Measurements from ENCODE around the gene THRA.

The THRA gene

DNA sequence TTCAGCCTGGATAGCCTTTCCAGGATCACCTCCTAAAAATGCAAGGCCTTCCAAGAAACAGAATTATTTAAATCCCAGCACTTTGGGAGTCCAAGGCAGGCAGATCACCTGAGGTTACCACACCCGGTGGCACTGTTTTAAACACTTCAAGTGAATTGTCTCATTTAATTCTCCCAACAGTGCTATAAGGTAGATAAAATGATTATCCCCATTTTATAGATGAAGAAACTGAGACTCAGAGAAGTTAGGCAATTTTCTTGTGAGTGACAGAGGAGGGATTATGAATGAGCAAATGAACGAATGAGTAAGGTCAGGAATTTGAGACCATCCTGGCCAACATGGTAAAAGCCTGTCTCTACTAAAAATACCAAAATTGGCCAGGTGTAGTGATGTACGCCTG, 16.8 kb downstream of the THRA start:
- no peak for DNase-seq (ENCODE audit: low read depth in 2 of 2, low spot score in 1 of 2)

DNA sequence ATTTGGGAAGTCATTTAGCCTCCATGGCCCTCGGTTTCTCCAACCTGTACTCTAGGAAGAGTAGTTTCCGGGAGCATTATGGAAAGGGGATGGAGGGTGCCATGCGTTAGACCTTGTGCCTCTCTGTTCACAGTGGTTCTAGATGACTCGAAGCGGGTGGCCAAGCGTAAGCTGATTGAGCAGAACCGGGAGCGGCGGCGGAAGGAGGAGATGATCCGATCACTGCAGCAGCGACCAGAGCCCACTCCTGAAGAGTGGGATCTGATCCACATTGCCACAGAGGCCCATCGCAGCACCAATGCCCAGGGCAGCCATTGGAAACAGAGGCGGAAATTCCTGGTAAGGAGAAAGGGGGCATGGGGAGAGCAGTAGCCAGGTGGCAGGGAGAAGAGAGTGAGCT, 21.7 kb downstream of the THRA start:
- no peak for DNase-seq (ENCODE audit: low read depth in 2 of 2, low spot score in 1 of 2)

GRCh38 chr17:40086150-40087044, 23.6 kb downstream of the THRA start:
- DNase-seq (ENCODE audit: low read depth in 2 of 2, low spot score in 1 of 2), result peak in 1 of 2 donors; percentile 47

DNA sequence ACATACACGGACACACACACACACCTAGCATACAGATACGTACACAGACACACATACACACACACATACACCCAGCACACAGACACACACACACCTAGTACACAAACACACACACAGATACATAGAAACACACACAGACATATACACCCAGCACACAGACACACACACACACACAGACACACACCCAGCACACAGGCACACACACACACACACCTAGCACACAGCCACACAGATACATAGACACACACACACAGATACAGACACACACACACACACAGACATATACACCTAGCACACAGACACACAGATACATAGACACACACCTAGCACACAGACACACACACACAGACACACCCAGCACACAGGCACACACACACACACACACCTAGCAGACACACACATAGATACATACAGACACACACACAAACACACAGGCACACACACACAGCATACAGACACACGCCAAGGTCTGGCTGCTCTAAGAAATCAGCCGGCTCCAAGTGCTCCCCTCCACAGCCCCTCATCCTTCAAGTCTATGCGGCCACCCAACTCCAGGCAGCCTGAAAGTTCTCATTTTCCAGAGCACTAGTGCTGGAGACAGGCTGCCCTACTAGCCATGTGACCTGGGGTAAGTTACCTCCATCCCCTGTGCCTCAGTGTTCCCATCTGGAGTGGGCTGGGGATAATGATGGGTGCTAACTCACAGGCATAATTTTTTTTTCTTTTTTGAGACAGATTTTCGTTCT, 24.5 kb downstream of the THRA start:
- no peak for DNase-seq (ENCODE audit: low read depth in 2 of 2, low spot score in 1 of 2)

GRCh38 chr17:40087903-40088718, 25.3 kb downstream of the THRA start:
- DNase-seq (ENCODE audit: low read depth in 2 of 2, low spot score in 1 of 2), result no peak

- DNase-seq (ENCODE audit: low read depth in 2 of 2, low spot score in 1 of 2), result no peak
Observed at GRCh38 chr17:40089077-40089895, 26.5 kb downstream of the THRA start.

- no peak for DNase-seq (ENCODE audit: low read depth in 2 of 2, low spot score in 1 of 2)
Observed at GRCh38 chr17:40090237-40091119, 27.7 kb downstream of the THRA start.

DNA sequence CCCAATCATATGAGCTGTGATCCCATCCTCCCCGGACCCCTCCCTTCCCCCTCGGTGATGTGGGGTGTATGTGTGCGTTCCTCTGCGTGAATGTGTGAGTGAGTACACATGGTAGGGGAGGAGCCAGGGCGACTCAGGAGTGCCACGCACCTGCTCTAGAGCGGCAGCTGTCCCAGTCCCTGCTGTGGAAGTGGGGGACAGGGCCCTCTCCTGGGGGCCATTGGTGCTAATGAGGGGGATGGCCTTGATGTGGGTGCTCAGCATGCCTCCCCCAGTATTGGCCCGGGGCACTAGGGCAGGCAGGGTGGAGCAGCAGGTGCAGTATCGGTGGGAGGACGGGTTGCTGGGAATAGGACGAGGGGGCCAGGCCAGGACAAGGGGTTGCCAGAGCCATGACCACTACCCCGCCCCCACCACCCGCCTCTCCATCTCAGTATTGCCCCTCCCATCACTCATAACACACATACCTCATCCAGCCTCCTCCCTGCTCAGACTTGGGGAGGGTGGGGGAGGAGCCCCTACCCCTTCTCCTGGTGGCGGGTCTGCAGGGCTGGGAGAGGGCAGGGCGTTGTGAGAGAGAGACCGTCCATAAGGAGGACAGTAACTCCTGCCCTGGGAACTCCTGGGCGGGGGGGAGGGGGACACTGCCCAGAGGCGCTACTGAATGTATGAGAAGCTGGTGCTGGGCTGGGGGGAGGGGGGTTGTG, 29.1 kb downstream of the THRA start:
- DNase-seq (ENCODE audit: low read depth in 2 of 2, low spot score in 1 of 2), result no peak

DNA sequence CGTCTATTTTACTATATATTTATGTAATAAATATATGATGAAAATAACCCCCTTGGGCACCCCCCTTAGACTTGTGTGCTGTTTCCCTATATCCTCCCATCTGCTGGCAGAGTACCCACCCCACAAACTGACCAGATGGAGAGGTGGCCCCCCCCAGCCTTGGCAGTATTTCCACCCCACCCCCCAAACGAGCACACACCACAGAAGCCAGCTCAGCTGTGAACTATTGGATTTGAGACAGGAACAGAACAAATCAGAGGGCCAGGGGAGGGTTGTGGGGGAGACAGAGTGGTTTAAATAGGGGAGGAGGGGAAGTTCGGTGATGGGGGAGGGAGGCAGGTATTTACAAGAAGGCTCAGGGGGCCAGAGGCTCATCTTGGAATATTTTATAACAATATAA, 29.8 kb downstream of the THRA start:
- no peak for DNase-seq (ENCODE audit: low read depth in 2 of 2, low spot score in 1 of 2)

DNA sequence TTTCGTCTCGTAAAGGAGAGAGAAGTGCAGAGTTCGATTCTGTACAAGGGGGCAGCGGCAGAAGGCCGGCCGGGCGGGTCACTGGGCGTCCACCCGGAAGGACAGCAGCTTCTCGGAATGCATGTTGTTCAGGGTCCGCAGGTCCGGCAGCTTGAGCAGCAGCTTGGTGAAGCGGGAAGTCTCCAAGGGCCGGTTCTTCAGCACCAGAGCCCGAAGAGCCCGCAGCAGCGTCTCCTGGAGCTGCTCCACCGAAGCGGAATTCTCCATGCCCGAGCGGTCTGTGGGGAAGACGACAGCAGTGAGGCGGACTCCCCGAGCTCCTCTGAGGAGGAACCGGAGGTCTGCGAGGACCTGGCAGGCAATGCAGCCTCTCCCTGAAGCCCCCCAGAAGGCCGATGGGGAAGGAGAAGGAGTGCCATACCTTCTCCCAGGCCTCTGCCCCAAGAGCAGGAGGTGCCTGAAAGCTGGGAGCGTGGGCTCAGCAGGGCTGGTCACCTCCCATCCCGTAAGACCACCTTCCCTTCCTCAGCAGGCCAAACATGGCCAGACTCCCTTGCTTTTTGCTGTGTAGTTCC, 30.3 kb downstream of the THRA start:
- DNase-seq (ENCODE audit: low read depth in 2 of 2, low spot score in 1 of 2), result no peak

DNA sequence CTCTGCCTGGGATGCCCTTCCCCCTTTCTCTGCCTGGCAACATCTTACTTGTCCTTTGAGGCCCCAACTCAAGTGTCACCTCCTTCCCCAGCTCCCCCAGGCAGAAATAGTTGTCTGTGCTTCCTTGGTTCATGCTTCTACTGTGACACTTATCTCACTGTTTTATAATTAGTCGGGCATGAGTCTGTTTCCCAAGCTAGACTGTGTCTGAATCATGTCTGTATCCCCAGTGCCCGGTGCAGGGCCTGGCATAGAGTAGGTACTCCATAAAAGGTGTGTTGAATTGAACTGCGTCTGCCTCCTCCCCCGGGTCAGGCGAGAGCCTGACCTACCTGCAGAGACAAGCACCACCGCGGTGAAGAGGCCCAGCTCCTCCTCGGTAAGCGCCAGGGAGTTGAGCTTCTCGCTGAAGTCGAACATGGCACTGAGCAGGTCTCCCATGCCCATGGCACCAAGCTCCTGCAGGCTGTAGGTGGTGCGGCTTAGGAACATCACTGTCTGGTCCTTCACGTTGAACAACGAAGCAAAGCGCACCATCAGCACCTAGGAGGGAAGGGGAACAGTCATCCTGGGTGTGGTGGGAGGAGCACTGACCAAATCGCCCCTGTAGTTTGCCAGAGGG, 30.9 kb downstream of the THRA start:
- DNase-seq (ENCODE audit: low read depth in 2 of 2, low spot score in 1 of 2), result no peak

DNA sequence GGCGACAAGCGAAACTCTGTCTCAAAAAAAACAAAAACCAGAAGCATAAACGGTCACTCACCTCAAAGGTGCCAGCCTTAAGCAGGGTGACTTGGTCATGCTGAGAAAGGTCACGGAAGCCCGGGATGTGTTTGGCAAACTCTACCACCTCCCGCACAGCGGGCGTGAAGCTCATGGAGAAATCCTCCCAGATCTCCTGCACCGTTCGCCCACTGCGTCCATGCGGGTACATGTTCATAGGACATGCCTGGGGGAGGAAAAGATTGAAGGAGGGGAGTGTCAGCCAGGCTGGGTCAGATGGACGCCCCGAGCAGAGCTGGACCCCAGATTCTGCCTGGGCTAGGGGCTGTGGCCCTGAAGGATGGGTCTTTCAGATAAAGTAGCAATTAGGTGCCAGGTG, 32.1 kb downstream of the THRA start:
- no peak for DNase-seq (ENCODE audit: low read depth in 2 of 2, low spot score in 1 of 2)

GRCh38 chr17:40095351-40095943, 32.7 kb downstream of the THRA start:
- DNase-seq (ENCODE audit: low read depth in 2 of 2, low spot score in 1 of 2), result no peak

- DNase-seq (ENCODE audit: low read depth in 2 of 2, low spot score in 1 of 2), result peak; percentile 52 to 65
Observed at GRCh38 chr17:40095944-40096791, 33.4 kb downstream of the THRA start.

DNA sequence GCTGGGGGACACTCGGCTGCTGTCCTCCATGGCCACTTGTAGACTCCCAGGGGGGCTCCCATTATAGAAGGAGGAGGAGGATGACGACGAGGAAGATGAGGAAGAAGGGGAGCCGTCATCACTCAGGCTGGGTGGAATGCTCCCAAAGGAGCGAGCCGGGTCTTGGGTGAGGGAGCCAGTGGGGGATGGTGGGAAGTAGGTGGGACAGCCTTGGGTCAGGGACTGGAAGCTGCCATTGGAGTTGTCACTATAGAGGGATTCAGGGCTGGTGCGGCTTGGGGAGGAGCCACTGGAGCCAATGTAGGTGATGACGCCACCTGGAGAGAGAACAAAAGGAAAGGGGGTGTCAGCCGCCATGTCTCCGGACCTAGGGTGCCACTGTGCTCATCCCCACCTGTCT, 34.3 kb downstream of the THRA start:
- no peak for DNase-seq (ENCODE audit: low read depth in 2 of 2, low spot score in 1 of 2)

- no peak for DNase-seq (ENCODE audit: low read depth in 2 of 2, low spot score in 1 of 2)
Observed at GRCh38 chr17:40097931-40098845, 35.4 kb downstream of the THRA start.
